Upper lobe of right lung (tissue), 1 donor: ENCODE results near the gene ST8SIA6. TPM values are rescaled to one million over a fixed set of nuclear protein-coding genes. Genes with fewer than 3 reads are reported as not detected.

Experiments
- ATAC-seq: fragments of 200-7000 bp; cut with Tn5 transposase; one replicate; pipeline ENCODE4 v1.9.1; 2020; ENCODE audit warnings: mild to moderate bottlenecking, moderate library complexity
- DNase-seq: peaks from one replicate; pipeline ENCODE4 v3.0.0-alpha.2; 2020
- H3K27ac ChIP-seq: fragments of 200-600 bp; one replicate; pipeline ENCODE4 v1.8.0; 2022
- H3K27me3 ChIP-seq: fragments of 200-600 bp; one replicate; pipeline ENCODE4 v1.8.0; 2022; ENCODE audit warnings: mild to moderate bottlenecking
- H3K36me3 ChIP-seq: fragments of 200-600 bp; one replicate; pipeline ENCODE4 v1.8.0; 2022
- H3K4me1 ChIP-seq: fragments of 200-600 bp; one replicate; pipeline ENCODE4 v1.8.0; 2022
- H3K4me3 ChIP-seq: fragments of 200-600 bp; one replicate; pipeline ENCODE4 v1.8.0; 2022; ENCODE audit warnings: mild to moderate bottlenecking
- H3K9me3 ChIP-seq: fragments of 200-600 bp; one replicate; pipeline ENCODE4 v1.8.0; 2022
- CTCF ChIP-seq: fragments of 200-600 bp; IDR thresholded peaks from one replicate; pipeline ENCODE4 v1.8.0; 2022; ENCODE audit warnings: antibody characterized with exemption
- intact Hi-C: fragments of 100-400 bp; cut with DNase I; formaldehyde crosslinking; loops from one replicate; pipeline ENCODE4 v1.11.0; 2022
- total RNA-seq: library from RNA; stranded (reverse); fragmentation: NEBNext Ultra II Directional; extraction: Animal tissue kit (Norgen Biotek cat#: 25700); gene quantifications from one replicate; pipeline ENCODE4 v1.2.1, GENCODE V29; 2021
- donor health status: DM: no; HTN: yes; CAD: no; lungs with severe emphysema.

Gene ST8SIA6
- total RNA-seq, 1 donor from 2014 or later: 13.9 TPM

GRCh38 chr10:17422931-17423330 lies 31.5 kb downstream of the ST8SIA6 start:
- intact Hi-C loops: no loop called here

GRCh38 chr10:17418249-17418648 lies 36.1 kb downstream of the ST8SIA6 start:
- Histone ChIP-seq H3K27ac (no peak overlapping the region), H3K9me3 (no peaks in the 10 kb centered on the region), H3K4me1 (no peaks in the 10 kb centered on the region), H3K36me3 (no peaks in the 10 kb centered on the region), H3K4me3 (no peak overlapping the region), H3K27me3 (no peaks in the 10 kb centered on the region)
- DNase-seq (no peak), ATAC-seq (no peak)
- TF ChIP-seq CTCF: no peak
- intact Hi-C loops: no loop called here

More at GRCh38 chr10:17422931-17423330, 31.5 kb downstream of the ST8SIA6 start:
- no peak for TF ChIP-seq CTCF
- no peak overlapping the region for H3K4me3 ChIP-seq
- H3K36me3 ChIP-seq: no peaks in the 10 kb centered on the region
- no peak overlapping the region for H3K27ac ChIP-seq
- H3K9me3 ChIP-seq: no peaks in the 10 kb centered on the region
- ATAC-seq (no peak), DNase-seq (no peak)
- H3K27me3 ChIP-seq: no peaks in the 10 kb centered on the region
- H3K4me1 ChIP-seq: no peaks in the 10 kb centered on the region

GRCh38 chr10:17416442-17417211 lies 37.8 kb downstream of the ST8SIA6 start:
- H3K36me3 ChIP-seq: no peaks in the 10 kb centered on the region
- H3K4me3 ChIP-seq: no peak overlapping the region
- no peak for TF ChIP-seq CTCF
- H3K9me3 ChIP-seq: no peaks in the 10 kb centered on the region
- no peaks in the 10 kb centered on the region for H3K27me3 ChIP-seq
- DNase-seq: no peak
- H3K4me1 ChIP-seq: no peaks in the 10 kb centered on the region
- no peak for ATAC-seq
- intact Hi-C loops: no loop called here
- H3K27ac ChIP-seq: no peak overlapping the region

- Histone ChIP-seq H3K27ac (no peak overlapping the region), H3K27me3 (no peaks in the 10 kb centered on the region), H3K36me3 (no peaks in the 10 kb centered on the region), H3K9me3 (no peaks in the 10 kb centered on the region), H3K4me1 (no peaks in the 10 kb centered on the region), H3K4me3 (no peak overlapping the region)
- intact Hi-C loops: no loop called here
- DNase-seq (no peak), ATAC-seq (no peak)
- no peak for TF ChIP-seq CTCF
Observed at GRCh38 chr10:17415046-17415658, 39.2 kb downstream of the ST8SIA6 start.

GRCh38 chr10:17414484-17414883 lies 39.9 kb downstream of the ST8SIA6 start:
- TF ChIP-seq CTCF: no peak
- DNase-seq: no peak
- no peaks in the 10 kb centered on the region for H3K27me3 ChIP-seq
- no peaks in the 10 kb centered on the region for H3K4me1 ChIP-seq
- ATAC-seq: no peak
- no peaks in the 10 kb centered on the region for H3K36me3 ChIP-seq
- H3K4me3 ChIP-seq: no peak overlapping the region
- intact Hi-C loops: no loop called here
- H3K9me3 ChIP-seq: no peaks in the 10 kb centered on the region
- H3K27ac ChIP-seq: no peak overlapping the region
